Esophagus (tissue), 2 donors: ENCODE data around the gene LMNB1. TPM values are rescaled to one million over a fixed set of nuclear protein-coding genes. Genes with fewer than 3 reads are reported as not detected.
"Not testable (repeated sequence)": the region's sequence is repeated elsewhere in the genome, so short reads cannot be mapped to it uniquely, and the experiment has no call there.

ENCODE experiments used
- H3K27ac ChIP-seq, 2 donors: one replicate each; pipeline ENCODE4 v1.5.1; 2013; ENCODE audit warnings: low read depth in 2 of 2, mild to moderate bottlenecking in 2 of 2, inconsistent platforms in 1 of 2, low read length in 1 of 2, moderate library complexity in 1 of 2
- H3K27me3 ChIP-seq, 2 donors: one replicate each; pipeline ENCODE4 v1.6.1; 2013; ENCODE audit warnings: low read length in 2 of 2, control low read depth in 1 of 2, mild to moderate bottlenecking in 1 of 2; ENCODE audit not compliant: insufficient read depth in 2 of 2, control insufficient read depth in 1 of 2
- H3K36me3 ChIP-seq, 2 donors: one replicate each; pipeline ENCODE4 v1.6.1; 2013; ENCODE audit warnings: low read length in 1 of 2; ENCODE audit not compliant: control insufficient read depth in 2 of 2, insufficient read depth in 2 of 2
- H3K4me1 ChIP-seq, 2 donors: one replicate each; pipeline ENCODE4 v1.6.1; 2013; ENCODE audit warnings: low read length in 1 of 2; ENCODE audit not compliant: control insufficient read depth in 2 of 2, insufficient read depth in 2 of 2
- H3K4me3 ChIP-seq, 2 donors: one replicate each; pipeline ENCODE4 v1.5.1; 2013; ENCODE audit warnings: low read length in 2 of 2, mild to moderate bottlenecking in 2 of 2, low read depth in 1 of 2, moderate library complexity in 1 of 2
- H3K9me3 ChIP-seq, 2 donors: one replicate each; pipeline ENCODE4 v1.6.1; 2013; ENCODE audit warnings: mild to moderate bottlenecking in 2 of 2, low read depth in 1 of 2, low read length in 1 of 2, moderate library complexity in 1 of 2; ENCODE audit not compliant: control insufficient read depth in 2 of 2, insufficient read depth in 1 of 2
- WGBS, 2 donors: extraction: QIAGEN DNeasy Blood & Tissue Kit; methylation state at CpG; one replicate each; pipeline ENCODE4 v1.1.7; 2013; 5-methylcytosine and 5-hydroxymethylcytosine counted together
- polyA plus RNA-seq, 2 donors: library from polyadenylated mRNA; stranded (reverse); fragments of 200-250 nt; gene quantifications; one replicate each; pipeline ENCODE4 v1.2.3, GENCODE V29; 2013
- donor health status: healthy with polysubstance abuse.
- donor health status: Bipolar disorder and iron deficiency.

LMNB1 gene
- polyA plus RNA-seq, 2 donors: 10.4 to 20.3 TPM

- Histone ChIP-seq H3K9me3 (no peaks in the 10 kb centered on the region), H3K4me1 (no peaks in the 10 kb centered on the region), H3K27ac (no peak overlapping the region), H3K4me3 (no peak overlapping the region), H3K27me3 (no peaks in the 10 kb centered on the region), H3K36me3 (no peaks in the 10 kb centered on the region)
- WGBS, 2 donors: 50 to 61% methylated on average over 3 of the region's 3 CpGs
Observed at GRCh38 chr5:126849101-126849678, 72.3 kb downstream of the LMNB1 start.

GRCh38 chr5:126851501-126852011, 74.6 kb downstream of the LMNB1 start:
- no peaks in the 10 kb centered on the region for H3K4me1 ChIP-seq
- H3K36me3 ChIP-seq: no peaks in the 10 kb centered on the region
- WGBS, 2 donors: 66 to 68% methylated on average over 14 of the region's 14 CpGs
- peak overlapping the region in 1 of 2 donors; percentile 8 for H3K27ac ChIP-seq
- H3K9me3 ChIP-seq: no peaks in the 10 kb centered on the region
- no peak overlapping the region for H3K4me3 ChIP-seq
- no peaks in the 10 kb centered on the region for H3K27me3 ChIP-seq

GRCh38 chr5:126852091-126852571, 75.2 kb downstream of the LMNB1 start:
- Histone ChIP-seq H3K4me1 (no peaks in the 10 kb centered on the region), H3K9me3 (no peaks in the 10 kb centered on the region), H3K27ac (peak overlapping the region in 1 of 2 donors; percentile 8), H3K4me3 (no peak overlapping the region), H3K27me3 (no peaks in the 10 kb centered on the region), H3K36me3 (no peaks in the 10 kb centered on the region)
- 58 to 63% methylated on average over 4 of the region's 4 CpGs for WGBS, 2 donors

- Histone ChIP-seq H3K4me3 (no peak overlapping the region), H3K27me3 (no peaks in the 10 kb centered on the region), H3K27ac (no peak overlapping the region), H3K4me1 (no peaks in the 10 kb centered on the region), H3K36me3 (no peaks in the 10 kb centered on the region), H3K9me3 (no peaks in the 10 kb centered on the region)
- WGBS, 2 donors: 62 to 65% methylated on average over 7 of the region's 7 CpGs
Observed at GRCh38 chr5:126852841-126853271, 75.9 kb downstream of the LMNB1 start.

GRCh38 chr5:126853541-126854307, 76.8 kb downstream of the LMNB1 start:
- H3K4me3 ChIP-seq, H3K36me3 ChIP-seq, H3K27ac ChIP-seq, H3K4me1 ChIP-seq, H3K27me3 ChIP-seq, H3K9me3 ChIP-seq: not testable (repeated sequence)
- WGBS, 2 donors: 86 to 92% methylated on average over 27 of the region's 27 CpGs

DNA sequence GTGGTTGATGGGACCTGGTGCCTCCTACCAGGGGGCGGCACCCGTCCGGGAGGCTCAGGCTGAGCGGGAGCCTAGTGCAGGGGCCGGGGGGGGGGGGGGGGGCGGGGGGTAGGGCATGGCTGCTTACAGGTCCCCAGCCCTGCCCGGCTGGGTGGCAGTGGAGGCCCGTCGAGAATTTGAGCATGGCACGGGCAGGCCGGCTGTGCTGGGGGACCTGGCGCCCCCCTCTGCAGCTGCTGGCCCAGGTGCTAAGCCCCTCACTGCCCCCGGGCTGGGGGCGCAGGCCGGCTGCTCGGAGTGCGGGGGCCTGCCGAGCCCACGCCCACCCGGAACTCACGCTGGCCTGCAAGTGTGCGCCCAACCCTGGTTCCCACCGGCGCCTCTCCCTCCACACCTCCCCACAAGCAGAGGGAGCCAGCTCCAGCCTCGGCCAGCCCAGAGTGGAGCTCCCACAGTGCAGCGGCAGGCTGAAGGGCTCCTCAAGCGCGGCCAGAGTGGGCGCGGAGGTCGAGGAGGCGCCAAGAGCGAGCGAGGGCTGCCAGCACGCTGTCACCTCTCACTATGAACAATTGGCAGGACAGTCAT, 77.7 kb downstream of the LMNB1 start:
- 93 to 97% methylated on average over 29 to 35 of the region's 35 CpGs for WGBS, 2 donors
- no peaks in the 10 kb centered on the region for H3K4me1 ChIP-seq
- H3K27me3 ChIP-seq: no peaks in the 10 kb centered on the region
- H3K36me3 ChIP-seq: no peaks in the 10 kb centered on the region
- no peak overlapping the region for H3K4me3 ChIP-seq
- H3K9me3 ChIP-seq: no peaks in the 10 kb centered on the region
- H3K27ac ChIP-seq: no peak overlapping the region

GRCh38 chr5:126855266-126855665, 78.3 kb downstream of the LMNB1 start:
- H3K27ac ChIP-seq: no peak overlapping the region
- H3K9me3 ChIP-seq: no peaks in the 10 kb centered on the region
- H3K36me3 ChIP-seq: no peaks in the 10 kb centered on the region
- no peak overlapping the region for H3K4me3 ChIP-seq
- 67 to 72% methylated on average over 8 of the region's 8 CpGs for WGBS, 2 donors
- no peaks in the 10 kb centered on the region for H3K4me1 ChIP-seq
- no peaks in the 10 kb centered on the region for H3K27me3 ChIP-seq

GRCh38 chr5:126857472-126858410, 80.8 kb downstream of the LMNB1 start:
- 78 to 82% methylated on average over 13 of the region's 13 CpGs for WGBS, 2 donors
- H3K4me3 ChIP-seq: no peak overlapping the region
- H3K27me3 ChIP-seq: no peaks in the 10 kb centered on the region
- no peaks in the 10 kb centered on the region for H3K9me3 ChIP-seq
- no peaks in the 10 kb centered on the region for H3K4me1 ChIP-seq
- no peaks in the 10 kb centered on the region for H3K36me3 ChIP-seq
- H3K27ac ChIP-seq: no peak overlapping the region

GRCh38 chr5:126858441-126858840, 81.5 kb downstream of the LMNB1 start:
- Histone ChIP-seq H3K27me3 (no peaks in the 10 kb centered on the region), H3K9me3 (no peaks in the 10 kb centered on the region), H3K4me1 (no peaks in the 10 kb centered on the region), H3K36me3 (no peaks in the 10 kb centered on the region), H3K4me3 (no peak overlapping the region), H3K27ac (no peak overlapping the region)
- 94% methylated on average over 11 of the region's 11 CpGs for WGBS, 2 donors
